Hematopoietic multipotent progenitor cell treated with erythropoietin and hydrocortisone succinate and interleukin-3 and kit ligand, for 4 days (in vitro differentiated cells): Measurements from ENCODE around the gene GLO1.
A peak's percentile ranks its signal among the peaks of the same experiment; 100 is the strongest.

Experiments
- DNase-seq: peaks from one replicate; pipeline ENCODE4 v3.0.0-alpha.2; 2015

GLO1 gene

GRCh38 chr6:38703949-38704590, 1.1 kb upstream of the GLO1 start:
- no peak for DNase-seq

GRCh38 chr6:38701551-38701950, 1.4 kb downstream of the GLO1 start:
- DNase-seq = no peak

GRCh38 chr6:38699702-38700101, 3.2 kb downstream of the GLO1 start:
- peak; percentile 29 for DNase-seq

- DNase-seq = no peak
These were observed 5.1 kb downstream of the GLO1 start for GRCh38 chr6:38697846-38698245.

GRCh38 chr6:38696345-38696744, 6.6 kb downstream of the GLO1 start:
- no peak for DNase-seq

- no peak for DNase-seq
These were observed 7.0 kb downstream of the GLO1 start for GRCh38 chr6:38695933-38696332.

- no peak for DNase-seq
These were observed 7.6 kb downstream of the GLO1 start for GRCh38 chr6:38695227-38695900.

GRCh38 chr6:38688579-38689087, 14.3 kb downstream of the GLO1 start:
- peak; percentile 49 for DNase-seq

GRCh38 chr6:38687549-38687948, 15.4 kb downstream of the GLO1 start:
- no peak for DNase-seq

GRCh38 chr6:38687043-38687353, 15.9 kb downstream of the GLO1 start:
- DNase-seq = no peak

- no peak for DNase-seq
These were observed 16.5 kb downstream of the GLO1 start for GRCh38 chr6:38686270-38687042.

- DNase-seq = no peak
These were observed 18.0 kb downstream of the GLO1 start for GRCh38 chr6:38684904-38685303.

- DNase-seq = no peak
These were observed 18.7 kb downstream of the GLO1 start for GRCh38 chr6:38684237-38684636.

- DNase-seq = no peak
These were observed 21.1 kb downstream of the GLO1 start for GRCh38 chr6:38681850-38682249.

GRCh38 chr6:38679668-38680067, 23.3 kb downstream of the GLO1 start:
- DNase-seq = no peak

GRCh38 chr6:38678178-38678760, 24.7 kb downstream of the GLO1 start:
- DNase-seq = no peak

- no peak for DNase-seq
These were observed 25.9 kb downstream of the GLO1 start for GRCh38 chr6:38676974-38677544.

GRCh38 chr6:38676236-38676973, 26.5 kb downstream of the GLO1 start:
- DNase-seq = no peak

- peak; percentile 75 for DNase-seq
These were observed 29.4 kb downstream of the GLO1 start for GRCh38 chr6:38673397-38674165.

- peak; percentile 79 for DNase-seq
These were observed 31.0 kb downstream of the GLO1 start for GRCh38 chr6:38671885-38672467.
